ENCODE data around the gene GOLGA8S.
A peak's percentile ranks its signal among the peaks of the same experiment; 100 is the strongest.
"Not testable (repeated sequence)": the region's sequence is repeated elsewhere in the genome, so short reads cannot be mapped to it uniquely, and the experiment has no call there.

The GOLGA8S gene

DNA sequence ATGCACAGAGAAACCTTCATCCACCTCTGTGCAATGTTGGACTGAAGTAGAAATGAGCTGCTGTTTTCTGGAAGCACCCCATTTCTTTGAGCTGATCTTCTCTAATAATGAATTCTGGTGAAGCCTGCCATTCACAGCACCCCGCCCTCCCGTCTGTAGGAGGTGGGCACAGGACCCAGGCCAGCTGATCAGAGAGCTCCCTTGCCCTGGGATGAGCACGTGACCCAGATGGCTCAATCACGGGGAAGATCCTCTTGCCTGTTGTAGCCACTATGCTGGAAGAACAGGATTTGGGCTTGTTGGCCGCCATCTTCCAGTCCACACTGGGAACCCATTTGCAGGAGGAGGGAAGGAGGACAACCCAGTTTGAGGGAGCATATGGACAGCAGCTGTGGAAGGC lies 48.0 kb downstream of the GOLGA8S start:
- H3K4me2 ChIP-seq = peak overlapping the region in 6 of 11 experiments; percentile 24 to 72 (median 61); a peak in 7 of 22 replicates
- TF ChIP-seq Cebpa-rat (IDR thresholded peaks at IDR 0.05) = no peak
- peaks cover 26 to 74% (median 48%) of the 10 kb centered on the region in 10 experiments for H3K4me1 ChIP-seq
- H3K27ac ChIP-seq = no peak overlapping the region
- H3K9ac ChIP-seq = no peak overlapping the region
- no peak overlapping the region for H3K4me3 ChIP-seq
- H3K27me3 ChIP-seq = no peaks in the 10 kb centered on the region
- H3K36me3 ChIP-seq = peaks cover 0 to 17% (median 0%) of the 10 kb centered on the region in 11 experiments; a peak in 5 of 22 replicates
- peaks cover 19 to 92% (median 61%) of the 10 kb centered on the region in 11 experiments for H3K9me3 ChIP-seq (replicated peaks in 1 of 11)
- no peaks in the 10 kb centered on the region for H4K20me1 ChIP-seq

DNA sequence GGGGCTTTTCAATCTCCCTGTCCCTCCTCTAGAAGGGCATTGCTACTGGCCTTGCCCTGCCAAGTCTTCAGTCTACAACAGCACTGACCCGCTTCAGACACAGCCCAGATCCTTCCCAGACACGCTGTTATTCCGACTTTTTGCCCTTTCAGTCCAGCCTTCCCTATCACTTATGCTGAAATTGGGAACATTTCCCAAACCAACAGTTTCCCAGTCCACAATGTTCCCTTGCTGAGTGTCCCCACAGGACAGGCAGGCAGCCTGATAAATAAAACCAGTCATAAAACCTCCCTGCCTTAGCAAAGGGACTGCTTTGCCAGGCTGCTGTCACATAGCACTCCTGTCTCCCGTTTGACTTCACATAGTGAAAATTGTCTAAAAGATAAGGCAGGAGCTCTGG lies 49.0 kb downstream of the GOLGA8S start:
- Histone ChIP-seq H3K36me3 (peaks cover 0 to 17% (median 0%) of the 10 kb centered on the region in 11 experiments; a peak in 5 of 22 replicates), H3K9ac (no peak overlapping the region), H3K27me3 (no peaks in the 10 kb centered on the region), H3K27ac (no peak overlapping the region), H4K20me1 (no peaks in the 10 kb centered on the region), H3K4me2 (peak overlapping the region in 8 of 11 experiments; percentile 16 to 72 (median 58); a peak in 15 of 22 replicates), H3K4me1 (peaks cover 16 to 64% (median 38%) of the 10 kb centered on the region in 10 experiments), H3K4me3 (no peak overlapping the region), H3K9me3 (replicated peaks in 1 of 11) (peaks cover 24 to 96% (median 64%) of the 10 kb centered on the region in 11 experiments)
- TF ChIP-seq Cebpa-rat (IDR thresholded peaks at IDR 0.05) = no peak

DNA sequence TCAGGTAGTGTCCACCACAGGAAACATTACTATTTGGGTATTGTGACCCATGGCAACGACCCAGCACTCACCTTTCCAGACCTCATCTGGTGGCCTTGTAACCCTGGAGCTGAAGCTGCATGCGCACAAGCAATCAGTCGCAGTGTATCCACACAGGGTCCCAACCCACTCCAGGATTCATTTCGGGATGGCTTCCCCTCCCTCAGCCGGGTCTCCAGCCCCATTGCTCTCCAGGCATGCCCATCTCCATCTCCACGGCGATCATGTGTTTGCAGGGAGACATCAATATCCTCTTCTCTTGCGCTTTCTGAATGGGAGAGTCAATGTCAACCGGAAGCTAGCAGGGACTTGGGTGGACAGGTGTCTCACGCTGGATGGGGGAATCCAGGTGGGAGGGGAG lies 57.3 kb downstream of the GOLGA8S start:
- Histone ChIP-seq H3K9ac (no peak overlapping the region), H3K4me1 (peaks cover 0 to 12% (median 0%) of the 10 kb centered on the region in 10 experiments; a peak in 6 of 20 replicates)

DNA sequence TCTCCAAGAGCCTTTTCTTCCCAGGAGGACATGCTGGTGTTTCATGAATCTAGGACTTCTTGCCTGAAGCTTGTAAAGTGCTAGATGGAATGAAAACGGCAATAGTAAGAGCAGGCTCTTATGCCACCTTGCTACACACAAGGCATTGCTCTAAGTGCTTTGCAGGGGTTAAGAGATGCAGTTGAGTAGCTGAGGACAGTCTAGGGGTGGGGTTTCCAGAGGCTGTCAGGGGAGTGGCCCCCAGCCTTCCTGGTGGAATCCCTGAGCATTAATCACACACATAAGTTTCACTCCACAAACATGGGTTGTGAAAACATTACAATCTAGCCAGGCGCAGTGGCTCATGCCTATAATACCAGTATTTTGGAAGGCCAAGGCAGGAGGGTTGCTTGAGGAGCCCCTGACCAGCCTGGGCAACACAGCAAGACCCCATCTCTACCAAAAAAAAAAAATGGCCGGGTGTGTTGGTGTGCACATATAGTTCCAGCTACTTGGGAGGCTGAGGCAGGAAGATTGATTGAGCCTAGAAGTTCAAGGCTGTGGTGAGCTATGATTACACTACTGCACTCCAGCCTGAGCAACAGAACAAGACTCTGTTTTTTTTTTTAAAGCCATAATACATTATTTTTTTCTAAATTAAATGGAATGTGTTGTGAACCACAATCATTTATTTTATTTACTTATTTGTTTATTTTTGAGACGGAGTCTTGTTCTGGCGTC lies 58.5 kb downstream of the GOLGA8S start:
- H4K20me1 ChIP-seq = not testable (repeated sequence)

More for the DNA sequence above, 57.3 kb downstream of the GOLGA8S start:
- Histone ChIP-seq H3K27me3 (no peaks in the 10 kb centered on the region), H3K4me2 (no peak overlapping the region), H3K9me3 (replicated peaks in 1 of 11) (peaks cover 10 to 55% (median 22%) of the 10 kb centered on the region in 11 experiments), H4K20me1 (no peaks in the 10 kb centered on the region), H3K27ac (no peak overlapping the region), H3K4me3 (no peak overlapping the region), H3K36me3 (peaks cover 0 to 5% (median 0%) of the 10 kb centered on the region in 11 experiments; a peak in 2 of 22 replicates)
- TF ChIP-seq Cebpa-rat (IDR thresholded peaks at IDR 0.05) = no peak

More for the DNA sequence above, 58.5 kb downstream of the GOLGA8S start:
- H3K27ac ChIP-seq, H3K9ac ChIP-seq, H3K4me2 ChIP-seq, H3K27me3 ChIP-seq, H3K36me3 ChIP-seq, H3K4me3 ChIP-seq: not testable (repeated sequence)
- Histone ChIP-seq H3K9me3 (replicated peaks in 1 of 11) (peaks cover 0 to 43% (median 10%) of the 10 kb centered on the region in 11 experiments; a peak in 19 of 22 replicates), H3K4me1 (peaks cover 0 to 12% (median 0%) of the 10 kb centered on the region in 10 experiments; a peak in 6 of 20 replicates)
